ENCODE measurements around the gene RASL10A.

Gene RASL10A

GRCh38 chr22:29323641-29324040 is 8.1 kb upstream of the RASL10A start:
- no peak for DNase-seq (ENCODE audit: low read depth in 2 of 2)

GRCh38 chr22:29320546-29320945 is 5.0 kb upstream of the RASL10A start:
- no peak for DNase-seq (ENCODE audit: low read depth in 2 of 2)

GRCh38 chr22:29319072-29319471 is 3.6 kb upstream of the RASL10A start:
- DNase-seq (ENCODE audit: low read depth in 2 of 2): no peak

- no peak for DNase-seq (ENCODE audit: low read depth in 2 of 2)
Measured at GRCh38 chr22:29317827-29318454, 2.4 kb upstream of the RASL10A start.

- DNase-seq (ENCODE audit: low read depth in 2 of 2): no peak
Measured at GRCh38 chr22:29316141-29316828, 788 bp upstream of the RASL10A start.

GRCh38 chr22:29314537-29315285 is 786 bp downstream of the RASL10A start:
- DNase-seq (ENCODE audit: low read depth in 2 of 2): no peak

- no peak for DNase-seq (ENCODE audit: low read depth in 2 of 2)
Measured at GRCh38 chr22:29313576-29314466, 1.7 kb downstream of the RASL10A start.

- DNase-seq (ENCODE audit: low read depth in 2 of 2): no peak
Measured at GRCh38 chr22:29313126-29313575, 2.3 kb downstream of the RASL10A start.

GRCh38 chr22:29312218-29313125 is 3.0 kb downstream of the RASL10A start:
- no peak for DNase-seq (ENCODE audit: low read depth in 2 of 2)

- DNase-seq (ENCODE audit: low read depth in 2 of 2): no peak
Measured at GRCh38 chr22:29311464-29312217, 3.9 kb downstream of the RASL10A start.

GRCh38 chr22:29310863-29311339 is 4.6 kb downstream of the RASL10A start:
- DNase-seq (ENCODE audit: low read depth in 2 of 2): peak; percentile 92 to 93

GRCh38 chr22:29310065-29310862 is 5.2 kb downstream of the RASL10A start:
- DNase-seq (ENCODE audit: low read depth in 2 of 2): no peak

- no peak for DNase-seq (ENCODE audit: low read depth in 2 of 2)
Measured at GRCh38 chr22:29309332-29310064, 6.0 kb downstream of the RASL10A start.

GRCh38 chr22:29308791-29309262 is 6.7 kb downstream of the RASL10A start:
- no peak for DNase-seq (ENCODE audit: low read depth in 2 of 2)

GRCh38 chr22:29308148-29308790 is 7.2 kb downstream of the RASL10A start:
- DNase-seq (ENCODE audit: low read depth in 2 of 2): no peak

- no peak for DNase-seq (ENCODE audit: low read depth in 2 of 2)
Measured at GRCh38 chr22:29307596-29308147, 7.8 kb downstream of the RASL10A start.

Measured in fibroblast of skin of left quadriceps (primary cell).